HG03139 (cell line): ENCODE results near the gene MRPL10.
A peak's percentile ranks its signal among the peaks of the same experiment; 100 is the strongest.

Experiments used
- ATAC-seq: cut with Tn5 transposase; IDR thresholded peaks from one replicate; pipeline ENCODE4 v1.9.1; 2021; ENCODE audit not compliant: unreplicated experiment

The MRPL10 gene

DNA sequence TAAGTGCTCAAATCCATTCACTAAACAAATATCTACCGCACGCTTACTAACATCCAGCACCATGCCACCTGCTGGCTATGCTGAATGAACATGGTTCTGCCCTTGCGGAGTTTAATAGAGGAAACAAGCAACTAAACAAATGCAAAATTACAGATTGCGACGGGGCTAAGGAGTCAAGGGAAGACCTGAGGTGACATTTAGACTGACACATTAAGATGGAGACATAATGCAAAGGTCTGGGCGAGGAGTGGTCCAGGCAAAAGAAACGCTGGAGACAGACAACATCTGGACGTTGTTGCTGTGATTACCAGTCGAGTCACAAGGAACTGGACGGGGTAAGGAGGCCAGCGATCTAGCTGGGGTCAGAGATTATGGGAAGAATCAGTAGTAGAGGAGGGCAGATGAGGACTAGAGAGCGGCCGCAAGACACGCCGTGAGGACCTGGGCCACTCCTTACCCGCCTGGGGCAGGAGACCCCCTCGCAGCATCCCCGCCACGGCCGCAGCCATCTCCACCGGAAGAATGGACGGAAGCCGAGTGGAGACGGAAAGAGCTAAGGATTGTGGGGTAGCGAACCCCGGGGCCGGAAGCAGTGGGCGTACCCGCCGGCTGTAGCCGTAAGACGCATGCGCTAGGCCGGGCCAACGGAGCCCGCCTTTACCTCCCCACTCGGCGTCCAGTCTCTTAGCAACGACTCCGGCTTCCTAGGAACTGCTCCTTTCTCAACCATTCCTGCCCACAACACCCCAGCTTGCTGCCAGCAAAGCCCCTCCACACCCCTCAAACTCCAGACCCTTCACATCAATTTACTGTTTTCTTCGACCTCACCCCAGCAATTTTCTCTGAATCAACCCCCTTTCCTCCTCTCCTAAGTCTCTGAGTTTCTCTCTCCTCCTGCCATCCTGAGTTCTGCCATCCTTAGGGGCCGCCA lies at the start of gene MRPL10, which contains the start of gene LRRC46:
Gene MRPL10 (minus strand): TSS at position 539 of the 931 bp plus-strand sequence. CDS start 30 bp downstream, at position 509.
Gene LRRC46 (plus strand): TSS at position 668 of the 931 bp plus-strand sequence. CDS start 320 bp downstream, outside the sequence.
- ATAC-seq, result peak; percentile 81

DNA sequence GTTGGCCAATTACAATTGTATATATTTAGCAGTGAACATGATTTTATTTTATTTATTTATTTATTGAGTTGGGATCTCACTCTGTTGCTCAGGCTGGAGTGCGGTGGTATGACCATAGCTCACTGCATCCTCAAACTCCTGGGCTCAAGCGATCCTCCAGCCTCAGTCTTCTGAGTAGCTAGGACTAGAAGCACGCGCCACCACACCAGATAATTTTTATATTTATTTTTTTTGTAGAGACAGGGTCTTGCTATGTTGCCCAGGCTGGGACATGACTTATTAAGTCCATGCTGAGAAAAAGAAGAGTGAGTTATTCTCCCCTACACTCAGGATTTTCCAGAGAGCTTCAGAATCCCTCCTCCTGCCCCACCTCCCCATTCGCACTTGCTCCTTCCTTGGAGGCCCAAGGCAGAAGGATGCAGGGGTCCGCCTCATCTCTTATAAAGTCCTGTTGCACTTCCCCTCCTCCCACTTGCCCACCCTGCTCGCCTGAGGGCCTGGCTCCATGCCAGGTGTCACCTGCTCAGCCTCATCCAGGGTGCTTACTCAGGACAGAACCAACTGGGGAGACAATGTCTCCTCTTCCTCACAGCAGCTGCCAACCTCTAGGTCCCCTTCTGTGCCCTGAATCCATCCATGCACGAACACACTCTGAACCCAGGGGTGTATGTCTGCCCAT lies 48.6 kb upstream of the MRPL10 start:
- no peak for ATAC-seq

DNA sequence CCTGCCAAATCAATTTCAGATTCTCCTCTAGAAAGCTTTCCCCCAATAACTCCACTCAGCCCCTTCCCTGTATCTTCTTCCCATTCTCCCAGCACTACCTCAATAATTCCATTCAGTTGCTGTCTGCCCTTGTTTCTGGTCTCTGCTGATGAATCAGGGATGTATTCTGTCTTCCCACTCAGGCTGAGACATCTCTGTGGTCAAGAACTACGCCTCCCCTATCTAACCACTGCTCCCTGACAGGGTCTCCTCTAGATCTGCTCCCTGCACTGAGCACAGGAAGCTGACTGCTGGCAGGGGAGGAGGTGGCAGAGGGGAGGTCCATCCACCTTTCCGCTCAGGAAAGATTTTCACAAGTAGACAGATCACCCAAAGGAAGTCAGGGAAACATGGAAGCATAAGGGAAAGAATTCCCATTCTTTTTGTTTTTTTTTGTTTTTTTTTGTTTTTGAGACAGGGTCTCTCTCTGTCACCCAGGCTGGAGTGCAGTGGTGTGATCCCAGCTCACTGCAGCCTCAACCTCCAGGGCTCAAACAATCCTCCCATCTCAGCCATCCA lies 47.8 kb upstream of the MRPL10 start:
- no peak for ATAC-seq

DNA sequence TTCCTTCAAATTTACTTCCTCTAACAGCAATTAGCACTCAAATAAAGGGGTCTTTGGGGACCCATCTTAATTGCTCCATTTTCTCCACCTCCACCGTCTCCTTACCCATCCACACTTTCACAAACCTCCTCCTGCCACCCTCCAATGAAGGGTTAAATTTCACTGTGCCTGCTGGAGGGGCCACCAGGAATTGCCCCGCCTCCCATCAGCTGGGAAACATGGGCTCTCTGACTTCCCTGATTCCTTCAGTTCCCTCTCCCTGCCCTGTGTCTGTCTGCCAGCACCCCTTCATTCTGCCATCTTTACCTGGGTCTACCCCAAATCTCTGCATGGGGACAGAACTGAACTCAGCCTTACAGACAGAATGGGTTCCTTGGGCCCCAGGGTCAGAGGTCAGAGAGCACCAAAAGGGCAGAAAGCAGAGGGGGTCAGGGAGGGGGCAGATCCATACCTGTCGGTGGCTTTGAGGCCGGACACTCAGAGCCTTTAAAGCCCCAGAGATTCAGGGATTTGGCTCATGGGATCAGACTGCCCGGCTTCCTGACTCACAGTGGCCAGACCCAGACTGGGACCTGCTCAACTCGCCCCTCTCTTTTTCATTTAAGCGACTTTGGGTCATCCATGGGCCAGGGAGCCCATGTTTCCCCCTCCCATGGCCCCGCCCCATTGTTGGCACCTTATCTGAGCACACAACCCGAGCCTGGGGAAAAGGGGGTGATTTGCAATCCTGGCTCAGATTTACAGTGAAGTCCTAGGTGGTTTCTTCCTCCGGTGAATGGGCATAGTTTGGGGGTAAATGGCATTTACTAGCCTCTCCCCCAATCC lies 47.1 kb upstream of the MRPL10 start:
- no peak for ATAC-seq

DNA sequence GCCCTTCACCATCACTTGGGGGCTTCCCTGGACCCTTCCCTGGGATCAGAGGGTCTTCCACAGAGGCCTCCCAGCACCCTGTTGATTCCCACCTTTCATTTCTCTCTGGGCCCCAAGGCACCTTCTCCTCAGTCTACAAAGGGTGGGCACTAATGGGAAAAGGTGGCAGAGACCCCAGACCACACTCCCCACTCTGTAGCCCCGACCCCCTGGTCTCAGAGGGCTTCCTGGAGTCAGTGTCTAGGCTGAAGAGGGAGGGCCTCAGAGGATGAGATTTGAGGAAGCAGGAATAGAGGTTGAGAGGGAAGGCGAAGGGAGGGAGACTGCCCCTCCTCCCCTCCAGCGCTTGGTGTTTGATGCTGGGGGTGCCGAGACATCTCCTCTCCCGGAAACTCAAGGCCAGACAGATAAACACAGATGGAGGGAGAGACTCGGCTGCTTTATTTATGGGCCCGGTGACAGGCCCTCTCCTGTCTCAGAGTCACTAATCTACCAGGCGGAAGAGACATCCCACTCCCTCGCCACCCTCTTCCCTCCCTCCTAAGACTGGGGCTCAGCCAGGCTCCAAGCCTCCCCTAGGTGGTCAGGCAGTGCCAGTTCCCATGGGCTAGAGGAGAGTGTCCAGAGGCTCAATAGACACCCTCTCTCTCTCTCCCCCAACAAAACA lies 46.2 kb upstream of the MRPL10 start:
- ATAC-seq, result no peak

DNA sequence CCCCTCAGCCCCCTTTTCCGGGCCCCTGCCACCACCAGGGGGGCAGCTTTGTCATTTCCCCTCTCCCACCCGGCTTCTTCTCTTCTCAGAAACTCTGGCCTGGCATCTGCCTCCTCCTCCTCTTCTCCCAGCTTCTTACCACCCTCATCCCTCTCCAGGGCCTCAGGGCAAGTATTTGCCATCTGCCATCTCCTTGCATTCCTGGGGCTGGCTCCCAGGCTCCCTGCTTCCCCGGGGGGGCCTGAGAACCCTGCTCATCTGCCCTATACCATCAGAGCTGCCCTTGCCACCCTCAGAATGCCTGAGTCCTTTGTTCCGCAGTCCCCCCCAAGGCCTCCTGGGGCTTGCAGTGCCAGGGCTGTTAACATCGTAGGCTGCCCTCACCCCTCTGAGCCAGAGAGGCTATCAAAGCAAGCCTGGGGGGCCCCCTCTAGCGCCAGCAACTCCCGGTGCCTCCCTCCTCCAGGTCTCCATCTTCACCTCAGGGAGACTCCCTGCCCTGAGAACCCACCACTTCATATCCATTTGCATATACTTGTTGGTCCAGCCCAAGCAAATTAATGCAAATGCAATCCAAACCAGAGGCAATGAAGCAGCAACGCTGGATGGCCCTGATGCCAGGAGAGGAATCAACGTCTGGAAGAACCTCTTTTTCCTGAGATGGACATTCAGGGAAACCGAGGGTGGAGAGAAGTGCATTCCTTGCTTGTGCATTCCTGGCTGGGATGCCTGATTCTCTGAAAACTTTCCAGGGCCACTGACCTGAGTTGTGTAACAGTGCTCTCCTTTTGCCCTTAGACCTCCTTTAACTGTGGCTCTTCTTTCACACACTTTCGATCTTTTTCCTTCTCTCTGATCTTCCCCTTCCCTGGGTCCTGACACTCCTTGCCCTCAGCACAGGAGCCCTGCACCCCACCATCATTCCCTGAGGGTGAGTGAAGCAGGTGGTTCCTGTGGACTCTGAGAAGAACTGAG lies 44.0 kb upstream of the MRPL10 start:
- ATAC-seq, result no peak

DNA sequence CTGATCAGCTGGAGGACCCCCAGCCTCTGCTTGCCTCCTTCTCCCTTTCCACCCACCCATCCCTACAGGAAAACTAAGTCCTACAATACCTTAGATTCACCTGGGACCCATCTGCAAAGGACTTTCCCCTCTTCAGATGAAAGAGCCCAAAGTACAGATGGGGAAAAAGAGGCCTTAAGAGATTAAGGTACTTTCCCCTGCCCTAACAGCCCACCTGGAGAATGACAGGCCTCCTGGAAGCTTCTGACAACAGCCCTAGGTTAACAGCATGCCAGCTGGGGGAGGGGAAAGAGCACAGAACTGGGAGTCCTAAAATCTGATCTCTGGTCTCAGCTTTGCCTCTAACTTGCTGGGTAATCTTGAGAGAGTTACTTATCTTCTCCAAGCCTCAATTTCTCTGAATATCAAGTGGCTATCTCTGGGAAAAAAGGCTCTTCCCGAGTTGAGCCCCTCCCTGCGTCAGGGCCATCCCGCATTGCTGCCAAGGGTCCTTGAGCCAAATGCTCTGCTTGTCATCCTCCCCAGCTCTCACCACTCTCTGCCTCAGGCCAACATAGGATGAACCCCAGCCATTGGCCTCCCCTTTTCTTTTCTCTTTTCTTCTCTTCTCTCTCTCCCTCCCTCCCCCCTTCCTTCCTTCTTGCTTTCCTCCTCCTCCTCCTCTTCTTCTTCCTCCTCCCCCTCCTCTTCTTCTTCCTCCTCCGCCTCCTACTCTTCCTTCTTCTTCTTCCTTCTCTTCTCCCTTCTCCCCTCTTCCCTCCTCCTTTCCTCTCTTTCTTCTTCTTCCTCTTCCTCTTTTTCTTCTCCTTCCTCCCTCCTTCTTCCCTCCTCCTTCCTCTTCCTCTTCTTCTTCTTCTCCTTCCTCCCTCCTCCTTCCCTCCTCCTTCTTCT lies 42.1 kb upstream of the MRPL10 start:
- ATAC-seq, result no peak

DNA sequence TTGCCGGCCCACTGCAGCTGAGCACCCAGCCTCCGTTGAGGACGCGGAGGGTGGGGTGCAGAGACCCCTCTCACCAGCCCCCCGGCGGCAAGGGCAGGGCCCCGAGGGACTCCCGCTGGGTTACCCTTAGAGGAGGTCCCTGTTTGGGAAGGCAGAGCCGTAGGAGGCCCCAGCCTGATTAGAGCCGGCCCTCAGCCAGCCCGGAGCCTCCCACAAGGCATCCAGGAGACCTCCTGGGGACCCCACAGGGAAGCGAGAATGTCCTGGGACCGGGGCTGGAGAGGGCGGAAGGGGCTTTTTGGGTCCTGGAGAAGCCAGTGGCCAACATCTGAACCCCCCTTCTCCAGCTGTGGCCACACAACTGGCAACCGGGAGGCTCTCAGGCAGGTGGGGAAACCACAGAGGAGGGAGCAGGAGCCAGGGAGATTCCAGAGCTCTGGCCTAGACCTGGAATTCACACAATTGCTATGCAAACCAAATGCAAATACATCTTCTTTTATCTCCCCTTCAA lies 41.4 kb upstream of the MRPL10 start:
- no peak for ATAC-seq

DNA sequence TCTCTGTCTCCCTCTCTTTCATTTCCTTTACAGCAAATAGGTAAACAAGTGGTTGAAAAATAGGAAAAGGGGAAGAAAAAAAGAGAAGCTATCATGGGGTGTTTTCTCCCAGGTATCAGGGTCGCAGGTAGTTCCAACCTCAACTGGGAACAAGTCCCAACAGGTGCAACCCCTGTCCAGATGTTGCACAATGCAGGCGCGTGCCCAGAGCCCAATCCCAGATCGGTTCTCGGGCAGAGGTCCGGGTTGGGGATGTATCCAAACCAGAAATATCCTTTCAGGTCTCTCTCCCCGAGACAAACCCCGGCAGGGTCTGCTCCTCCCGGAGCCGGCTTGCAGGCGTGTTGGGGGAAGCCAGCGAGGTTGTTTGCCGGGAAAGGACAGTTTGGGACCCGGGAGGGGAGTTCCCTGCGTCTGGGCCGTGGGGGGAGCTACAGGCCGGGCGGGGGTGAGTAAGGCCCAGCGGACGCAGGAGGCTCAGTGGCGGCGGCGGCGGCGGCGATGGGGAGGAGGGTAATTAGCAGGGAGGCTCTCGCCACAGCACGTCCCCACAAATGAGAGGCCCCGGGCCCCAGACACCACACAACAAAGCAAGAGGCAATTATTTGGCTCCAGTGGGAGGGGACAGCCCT lies 40.8 kb upstream of the MRPL10 start:
- no peak for ATAC-seq

DNA sequence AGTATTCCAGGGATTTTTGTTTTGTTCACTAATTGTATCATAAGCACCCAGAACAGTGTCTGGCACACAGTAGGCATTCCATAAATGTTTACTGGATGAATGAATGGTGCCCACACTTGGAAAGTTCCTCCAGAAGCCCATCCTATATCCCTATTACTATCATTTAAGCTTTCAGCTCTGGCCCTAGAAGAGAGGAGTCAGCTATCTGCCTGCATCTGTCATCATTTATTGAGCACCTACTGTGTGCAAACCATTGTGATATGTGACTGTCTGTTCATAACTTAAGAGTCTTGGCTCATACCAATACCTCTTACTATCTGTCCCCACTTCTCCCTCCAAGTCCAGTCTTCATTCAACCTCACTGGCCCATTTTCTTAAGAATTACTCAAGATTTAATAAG lies 39.7 kb upstream of the MRPL10 start:
- ATAC-seq, result no peak

DNA sequence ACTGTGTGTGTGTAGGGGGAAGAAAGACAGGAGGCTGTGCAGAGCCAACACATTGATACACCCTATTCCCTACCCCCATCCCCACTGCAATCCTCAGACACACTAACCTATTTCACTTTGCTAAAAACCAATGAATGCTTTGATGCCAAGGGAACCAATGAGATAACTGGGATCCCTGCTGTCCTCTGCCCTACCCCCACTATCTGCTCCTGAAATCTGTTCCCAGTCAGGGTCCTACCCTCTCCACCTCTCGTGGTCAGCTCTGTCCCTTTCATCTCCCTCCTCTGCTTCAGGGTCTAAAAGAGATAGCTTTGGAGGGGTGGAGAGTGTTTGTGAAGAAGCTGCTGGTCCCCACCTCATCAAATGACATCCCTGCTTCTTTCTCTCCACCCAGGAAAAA lies 38.7 kb upstream of the MRPL10 start:
- no peak for ATAC-seq

DNA sequence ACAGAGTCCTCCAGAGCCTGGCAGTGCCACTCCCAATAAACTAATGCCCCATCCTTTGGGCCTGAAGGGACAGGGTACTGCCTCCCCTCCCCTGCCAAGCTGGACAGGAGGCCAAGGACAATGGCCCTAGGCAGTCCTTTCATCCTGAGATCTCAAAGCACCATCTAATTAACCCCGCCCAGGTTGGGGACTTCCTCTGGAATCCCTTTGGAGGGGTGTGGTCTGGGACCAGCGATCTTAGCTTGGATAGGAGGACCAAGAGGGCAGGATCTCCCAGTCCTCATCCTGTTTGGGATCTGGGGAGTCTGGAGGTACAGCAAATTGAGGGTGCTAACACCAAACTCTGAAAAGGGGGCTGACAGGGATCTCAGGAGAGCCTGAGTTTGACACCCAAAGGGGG lies 37.8 kb upstream of the MRPL10 start:
- no peak for ATAC-seq

DNA sequence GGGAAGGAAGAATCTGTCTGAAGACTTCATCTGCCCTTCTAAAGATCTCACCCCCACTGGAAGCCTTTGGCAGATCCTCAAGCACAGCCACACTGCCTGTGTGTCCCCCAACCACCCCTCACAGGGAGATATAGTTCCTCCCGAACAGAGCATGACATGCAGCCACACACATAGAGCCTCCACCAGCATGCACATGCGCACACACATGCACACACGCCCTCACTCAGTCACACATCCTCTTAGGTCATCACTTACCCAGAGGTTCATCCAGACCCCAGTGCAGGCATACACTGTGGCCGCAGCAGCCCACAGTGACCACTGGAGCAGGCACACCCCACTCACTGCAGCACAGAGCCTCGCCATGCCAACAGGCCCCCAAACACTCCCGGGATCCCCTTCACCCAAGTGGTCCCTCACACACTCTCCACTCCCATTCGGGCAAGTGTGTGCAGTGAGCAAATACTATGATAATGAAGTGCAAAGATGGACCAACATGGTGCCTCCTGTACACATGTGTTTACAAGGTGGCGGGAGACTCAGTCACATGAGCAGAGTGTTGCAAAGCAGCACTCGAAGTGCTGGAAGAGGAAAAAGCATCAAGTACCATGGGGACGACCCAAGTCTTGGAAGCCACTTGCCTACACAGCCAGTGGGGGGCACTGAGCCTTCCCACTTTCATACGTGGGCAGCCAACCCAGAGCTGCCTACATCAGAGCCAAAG lies 36.6 kb upstream of the MRPL10 start:
- no peak for ATAC-seq

DNA sequence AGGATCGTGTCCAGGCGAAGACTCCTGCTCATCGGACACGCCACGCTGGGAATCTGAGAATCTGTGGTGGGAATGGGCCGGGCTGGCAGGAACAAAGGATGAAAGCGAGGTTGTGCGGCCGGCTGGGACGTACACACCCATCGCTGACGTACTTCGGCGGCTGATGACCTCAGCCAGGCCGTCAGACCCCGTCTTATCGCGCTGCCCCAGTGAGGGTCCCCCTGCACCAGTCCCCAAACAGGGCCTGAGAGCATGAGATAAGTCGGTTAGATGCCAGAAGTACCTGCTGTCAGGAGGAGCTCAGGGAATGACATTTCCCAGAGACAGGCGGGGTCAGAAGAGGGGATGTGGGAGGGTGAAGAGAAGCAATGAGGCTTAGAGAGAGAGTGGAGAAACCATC lies 35.6 kb upstream of the MRPL10 start:
- no peak for ATAC-seq

DNA sequence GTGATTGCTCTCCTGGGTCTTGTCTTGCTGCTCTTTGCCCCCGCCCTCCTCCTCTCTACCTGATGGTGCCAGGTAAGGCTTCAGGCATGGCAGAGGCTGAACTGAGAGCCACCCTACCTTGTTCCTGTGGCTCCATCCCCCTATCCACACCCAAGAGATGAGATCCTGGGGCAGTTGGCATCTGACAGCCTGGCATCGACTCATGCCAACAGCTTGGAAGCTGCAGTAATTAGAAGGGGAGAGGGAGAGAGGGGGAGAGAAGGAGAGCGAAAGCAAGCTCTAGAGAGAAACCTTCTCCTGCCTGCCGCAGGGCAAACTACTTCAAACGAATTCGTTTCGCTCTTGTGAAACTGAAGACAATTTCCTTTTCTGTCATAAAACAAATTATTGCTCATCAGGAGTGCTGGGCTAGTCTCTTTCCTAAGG lies 33.5 kb upstream of the MRPL10 start:
- ATAC-seq, result no peak

DNA sequence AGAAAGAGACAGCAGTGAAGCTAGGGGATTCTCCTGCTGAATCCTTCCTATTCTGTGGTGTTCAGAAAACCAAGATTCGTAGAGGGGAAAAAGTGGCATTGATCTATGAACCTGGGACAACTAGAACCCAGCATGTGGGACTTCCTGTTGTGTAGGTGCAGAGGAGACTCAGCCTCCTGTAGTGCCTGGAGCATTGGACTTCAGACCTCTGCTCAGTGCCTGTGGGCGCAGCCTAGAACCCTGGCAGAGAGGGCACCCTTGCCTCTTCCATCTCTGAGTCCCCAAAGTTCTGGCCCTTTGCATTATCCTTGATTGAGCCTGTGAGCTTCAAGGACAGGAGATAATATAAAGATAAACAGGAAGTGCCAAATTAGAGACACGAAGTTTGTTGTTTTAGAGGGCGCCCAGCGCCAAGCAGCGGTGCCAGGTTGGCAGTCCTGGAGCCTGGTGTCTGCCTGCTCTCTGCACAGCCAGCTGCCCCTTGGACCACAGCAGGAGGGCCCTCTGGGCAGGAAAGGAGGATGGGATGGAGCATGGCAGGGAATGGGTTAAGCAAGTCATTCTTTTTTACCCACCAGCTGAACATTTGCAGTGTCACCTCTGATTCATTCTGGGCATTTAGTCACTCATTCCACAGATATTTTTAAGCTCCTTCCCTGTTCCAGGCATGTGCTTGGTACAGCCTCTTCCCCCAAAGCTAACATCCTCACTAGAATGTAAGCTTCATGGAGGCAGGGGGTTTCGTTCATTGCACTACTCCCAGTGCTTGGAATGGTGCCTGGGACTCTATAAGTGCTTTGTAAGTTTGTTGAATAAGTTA lies 31.5 kb upstream of the MRPL10 start:
- ATAC-seq, result no peak
